ENCODE measurements around the gene CACNA1D.

The CACNA1D gene

GRCh38 chr3:53690521-53690920 is 196.1 kb downstream of the CACNA1D start:
- H3K27ac ChIP-seq, result no peak overlapping the region
- no peak for TF ChIP-seq ZFX (IDR thresholded peaks at IDR 0.05)

DNA sequence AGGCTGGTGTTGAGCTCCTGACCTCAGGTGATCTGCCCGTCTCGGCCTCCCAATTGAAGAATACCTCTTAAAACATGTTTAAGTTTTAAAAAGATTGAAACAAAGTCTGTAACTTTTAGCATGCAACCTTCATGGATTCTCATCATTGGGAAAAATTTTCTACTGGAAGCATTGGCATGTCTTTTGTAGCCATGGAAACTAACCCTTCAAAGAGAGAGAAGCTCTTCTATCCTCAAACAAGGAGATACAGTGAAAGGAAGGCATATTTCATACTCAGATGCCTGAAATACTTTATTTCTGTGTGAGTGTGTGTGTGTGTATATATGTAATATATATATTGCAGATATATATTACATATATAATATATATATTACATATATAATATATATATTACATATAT is 196.9 kb downstream of the CACNA1D start:
- H3K27ac ChIP-seq, result no peak overlapping the region
- TF ChIP-seq CTCF (conservative IDR thresholded peaks at IDR 0.05) (no peak), ZFX (IDR thresholded peaks at IDR 0.05) (no peak)

DNA sequence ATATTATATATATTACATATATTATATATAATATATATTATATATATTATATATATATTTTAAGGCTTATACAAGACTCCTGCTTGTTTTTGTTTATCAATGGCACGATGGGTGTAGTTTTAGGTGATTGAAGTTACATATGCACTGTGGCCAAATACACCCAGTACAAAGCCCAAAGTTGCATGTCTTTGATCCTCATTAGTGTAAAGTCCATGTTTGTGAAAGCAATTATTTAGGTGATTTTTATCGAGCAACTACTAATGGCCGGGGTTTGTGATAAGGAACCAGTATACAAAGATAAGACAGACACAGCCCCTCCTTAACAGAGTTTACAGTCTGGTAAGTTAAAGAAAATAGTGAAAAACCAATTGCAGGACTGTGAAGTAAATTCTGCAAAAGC is 197.5 kb downstream of the CACNA1D start:
- H3K27ac ChIP-seq, result no peak overlapping the region
- TF ChIP-seq CTCF (conservative IDR thresholded peaks at IDR 0.05) (no peak), ZFX (IDR thresholded peaks at IDR 0.05) (no peak)

DNA sequence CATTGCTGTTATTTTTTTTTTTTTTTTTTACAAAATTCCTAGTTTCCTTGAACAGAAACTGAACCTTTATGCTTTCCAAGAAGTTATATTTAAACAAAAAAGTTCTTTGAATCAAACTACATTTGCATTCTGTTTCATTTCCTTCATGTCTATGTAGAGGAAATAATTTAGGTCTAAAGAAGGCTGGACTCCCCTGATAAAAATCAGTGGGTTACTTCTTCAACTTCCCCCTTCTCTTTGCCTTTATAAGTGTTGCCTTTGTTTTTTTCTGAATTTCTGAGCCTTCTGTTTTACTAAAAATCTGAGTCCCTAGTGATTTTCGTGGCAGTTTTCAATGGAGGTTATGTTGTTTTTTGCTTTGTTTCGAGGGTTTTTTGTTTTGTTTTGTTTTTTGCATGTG is 199.0 kb downstream of the CACNA1D start:
- TF ChIP-seq CTCF (conservative IDR thresholded peaks at IDR 0.05) (no peak), ZFX (IDR thresholded peaks at IDR 0.05) (no peak)
- no peak overlapping the region for H3K27ac ChIP-seq

GRCh38 chr3:53694046-53694445 is 199.6 kb downstream of the CACNA1D start:
- TF ChIP-seq ZFX (IDR thresholded peaks at IDR 0.05), result no peak
- TF ChIP-seq CTCF (conservative IDR thresholded peaks at IDR 0.05), result no peak
- no peak overlapping the region for H3K27ac ChIP-seq

GRCh38 chr3:53694666-53695323 is 200.4 kb downstream of the CACNA1D start:
- no peak overlapping the region for H3K27ac ChIP-seq
- TF ChIP-seq CTCF (conservative IDR thresholded peaks at IDR 0.05), result no peak
- TF ChIP-seq ZFX (IDR thresholded peaks at IDR 0.05), result no peak

DNA sequence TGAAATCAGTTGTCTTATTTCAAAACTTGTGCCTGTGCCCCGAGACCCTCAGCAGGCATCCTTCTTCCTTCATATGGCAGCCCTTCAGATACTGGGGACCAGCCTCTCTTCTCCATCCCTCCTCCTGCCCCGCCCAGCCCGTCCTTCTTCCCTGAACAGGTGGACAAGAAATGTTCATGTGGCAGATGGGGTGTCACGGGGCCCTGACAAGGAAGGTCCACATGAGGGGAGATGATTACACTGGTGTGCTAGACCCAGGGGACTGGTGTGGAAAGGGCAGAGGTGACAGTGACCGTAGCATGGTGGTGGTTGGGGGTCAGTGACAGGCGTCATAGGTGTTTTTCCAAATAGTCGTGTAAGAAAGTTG is 200.9 kb downstream of the CACNA1D start:
- TF ChIP-seq ZFX (IDR thresholded peaks at IDR 0.05), result no peak
- no peak for TF ChIP-seq CTCF (conservative IDR thresholded peaks at IDR 0.05)
- no peak overlapping the region for H3K27ac ChIP-seq

All from C4-2B (cell line).